H9 (cell line): Measurements from ENCODE around the gene PEG3. TPM values are rescaled to one million over a fixed set of nuclear protein-coding genes. Genes with fewer than 3 reads are reported as not detected.

Experiments used
- DNase-seq: peaks from one replicate; pipeline ENCODE4 v3.0.0-alpha.2; 2017
- H2AFZ ChIP-seq: one replicate; pipeline ENCODE4 v1.6.1; 2013; ENCODE audit warnings: mild to moderate bottlenecking, low read length, control low read depth, moderate library complexity
- H2AK5ac ChIP-seq: 2 replicates; pipeline ENCODE4 v1.6.1; 2013; ENCODE audit warnings: low read length, control low read depth, mixed read lengths; ENCODE audit not compliant: insufficient read length
- H2BK120ac ChIP-seq: one replicate; pipeline ENCODE4 v1.6.1; 2013; ENCODE audit warnings: low read depth, mild to moderate bottlenecking, low read length, control low read depth, inconsistent platforms; ENCODE audit not compliant: poor library complexity, severe bottlenecking
- H2BK12ac ChIP-seq: 2 replicates; pipeline ENCODE4 v1.6.1; 2013; ENCODE audit warnings: low read length, control low read depth, mixed read lengths, low read depth; ENCODE audit not compliant: insufficient read length
- H2BK15ac ChIP-seq: 2 replicates; pipeline ENCODE4 v1.6.1; 2013; ENCODE audit warnings: low read depth, low read length, control low read depth
- H2BK20ac ChIP-seq: one replicate; pipeline ENCODE4 v1.6.1; 2013; ENCODE audit warnings: low read depth, mild to moderate bottlenecking, low read length, control low read depth, inconsistent platforms; ENCODE audit not compliant: poor library complexity, severe bottlenecking
- H2BK5ac ChIP-seq: 2 replicates; pipeline ENCODE4 v1.6.1; 2013; ENCODE audit warnings: low read length, control low read depth, mixed read lengths; ENCODE audit not compliant: insufficient read length
- H3K14ac ChIP-seq: 2 replicates; pipeline ENCODE4 v1.6.1; 2013; ENCODE audit warnings: low read length, control low read depth; ENCODE audit not compliant: insufficient read depth
- H3K18ac ChIP-seq: 2 replicates; pipeline ENCODE4 v1.6.1; 2013; ENCODE audit warnings: low read depth, mild to moderate bottlenecking, mixed read lengths, low read length, control low read depth; ENCODE audit not compliant: insufficient read length
- H3K23ac ChIP-seq: 2 replicates; pipeline ENCODE4 v1.6.1; 2013; ENCODE audit warnings: low read length, control low read depth, mixed read lengths, low read depth; ENCODE audit not compliant: insufficient read length
- H3K23me2 ChIP-seq: 2 replicates; pipeline ENCODE4 v1.6.1; 2013; ENCODE audit warnings: low read depth, mild to moderate bottlenecking, mixed read lengths, low read length, control low read depth; ENCODE audit not compliant: insufficient read length, poor library complexity, severe bottlenecking
- H3K27ac ChIP-seq: 2 replicates; pipeline ENCODE4 v1.5.1; 2013; ENCODE audit warnings: low read length, control low read depth, mixed read lengths, low read depth; ENCODE audit not compliant: insufficient read length
- H3K27me3 ChIP-seq: 2 replicates; pipeline ENCODE4 v1.6.1; 2013; ENCODE audit warnings: low read length, control low read depth, inconsistent platforms; ENCODE audit not compliant: insufficient read depth
- H3K4ac ChIP-seq: 2 replicates; pipeline ENCODE4 v1.6.1; 2013; ENCODE audit warnings: low read depth, mild to moderate bottlenecking, control low read depth, inconsistent platforms, low read length, moderate library complexity
- H3K4me1 ChIP-seq: 2 replicates; pipeline ENCODE4 v1.6.1; 2013; ENCODE audit warnings: low read length, control low read depth, inconsistent platforms; ENCODE audit not compliant: insufficient read depth
- H3K4me2 ChIP-seq: 2 replicates; pipeline ENCODE4 v1.6.1; 2013; ENCODE audit warnings: low read length, control low read depth, mixed read lengths; ENCODE audit not compliant: insufficient read length, insufficient read depth
- H3K56ac ChIP-seq: 2 replicates; pipeline ENCODE4 v1.6.1; 2013; ENCODE audit warnings: low read depth, mild to moderate bottlenecking, mixed read lengths, low read length, control low read depth; ENCODE audit not compliant: insufficient read length
- H3K79me1 ChIP-seq: 2 replicates; pipeline ENCODE4 v1.6.1; 2013; ENCODE audit warnings: low read depth, mild to moderate bottlenecking, moderate library complexity, low read length, control low read depth, inconsistent platforms; ENCODE audit not compliant: insufficient read depth, poor library complexity, severe bottlenecking
- H3K79me2 ChIP-seq: 2 replicates; pipeline ENCODE4 v1.6.1; 2013; ENCODE audit warnings: low read length, control low read depth, inconsistent platforms; ENCODE audit not compliant: insufficient read depth
- H3K9ac ChIP-seq: 2 replicates; pipeline ENCODE4 v1.6.1; 2013; ENCODE audit warnings: low read length, control low read depth, mixed read lengths; ENCODE audit not compliant: insufficient read length; ENCODE audit errors: extremely low read depth
- H3K9me3 ChIP-seq: one replicate; pipeline ENCODE4 v1.6.1; 2013; ENCODE audit warnings: low read depth, low read length, inconsistent platforms; ENCODE audit not compliant: control insufficient read depth
- H3T11ph ChIP-seq: one replicate; pipeline ENCODE4 v1.6.1; 2013; ENCODE audit warnings: mild to moderate bottlenecking, low read length, control low read depth, inconsistent platforms
- H4K20me1 ChIP-seq: one replicate; pipeline ENCODE4 v1.6.1; 2013; ENCODE audit not compliant: control insufficient read depth, insufficient read length, insufficient read depth
- H4K5ac ChIP-seq: 2 replicates; pipeline ENCODE4 v1.6.1; 2013; ENCODE audit warnings: low read depth, mild to moderate bottlenecking, mixed read lengths, low read length, control low read depth; ENCODE audit not compliant: insufficient read length
- H4K8ac ChIP-seq: replicated peaks from 2 replicates; pipeline ENCODE4 v1.6.1; 2013; ENCODE audit warnings: low read length, control low read depth, mixed read lengths, low read depth; ENCODE audit not compliant: insufficient read length
- H4K91ac ChIP-seq: 2 replicates; pipeline ENCODE4 v1.6.1; 2013; ENCODE audit warnings: low read depth, mild to moderate bottlenecking, moderate library complexity, mixed read lengths, low read length, control low read depth; ENCODE audit not compliant: insufficient read length
- H3K27ac Mint-ChIP-seq, 3 experiments: 2 replicates in 2 of 3; 3 replicates in 1 of 3; pipeline ENCODE4 v1.8.0; 2020 to 2021; ENCODE audit warnings: mixed read lengths in 3 of 3, mild to moderate bottlenecking in 1 of 3, moderate library complexity in 1 of 3
- H3K27me3 Mint-ChIP-seq: 2 replicates; pipeline ENCODE4 v1.8.0; 2021; ENCODE audit warnings: low read depth, mild to moderate bottlenecking, moderate library complexity, mixed read lengths
- H3K36me3 Mint-ChIP-seq, 3 experiments: 2 replicates in 2 of 3; 3 replicates in 1 of 3; pipeline ENCODE4 v1.8.0; 2020 to 2021; ENCODE audit warnings: low read depth in 3 of 3, mixed read lengths in 3 of 3; ENCODE audit not compliant: insufficient read depth in 1 of 3
- H3K4me1 Mint-ChIP-seq, 2 experiments: 2 replicates each; pipeline ENCODE4 v1.8.0; 2020; ENCODE audit warnings: mixed read lengths in 2 of 2
- H3K4me3 Mint-ChIP-seq, 2 experiments: 2 replicates in 1 of 2; 3 replicates in 1 of 2; pipeline ENCODE4 v1.8.0; 2020 to 2021; ENCODE audit warnings: mild to moderate bottlenecking in 2 of 2, mixed read lengths in 2 of 2, moderate library complexity in 1 of 2
- H3K9me3 Mint-ChIP-seq, 2 experiments: 2 replicates in 1 of 2; 3 replicates in 1 of 2; pipeline ENCODE4 v1.8.0; 2020; ENCODE audit warnings: mild to moderate bottlenecking in 2 of 2, mixed read lengths in 2 of 2, moderate library complexity in 1 of 2
- CTCF ChIP-seq: fragments of 200-600 bp; sonication (generic); conservative IDR thresholded peaks from 3 replicates; pipeline ENCODE4 v1.8.0; 2021; ENCODE audit warnings: antibody characterized with exemption, mild to moderate bottlenecking
- WGBS: extraction: QIAGEN DNeasy Blood & Tissue Kit; methylation state at CpG from one replicate; pipeline ENCODE4 v1.1.7; 2013; ENCODE audit warnings: missing lambda C conversion rate, low lambda C conversion rate, mixed read lengths; ENCODE audit not compliant: insufficient read length; ENCODE audit errors: extremely low coverage; 5-methylcytosine and 5-hydroxymethylcytosine counted together
- total RNA-seq: library from RNA; stranded (reverse); gene quantifications from 2 replicates; pipeline ENCODE4 v1.2.1, GENCODE V29; 2021

The PEG3 gene
- total RNA-seq, 1 experiment from 2014 or later = not detected

GRCh38 chr19:56831255-56831654, 9.3 kb downstream of the PEG3 start:
- no peak overlapping the region for H3K23ac ChIP-seq
- no peak overlapping the region for H2BK120ac ChIP-seq
- no peaks in the 10 kb centered on the region for H3K79me2 ChIP-seq
- Mint-ChIP-seq H3K4me1 (no peaks in the 10 kb centered on the region), H3K4me3 (no peak overlapping the region), H3K27me3 (peaks cover 4% of the 10 kb centered on the region), H3K27ac (no peak overlapping the region), H3K9me3 (peaks cover 91 to 96% of the 10 kb centered on the region in 2 experiments), H3K36me3 (peaks cover 9 to 43% (median 26%) of the 10 kb centered on the region in 3 experiments; a peak in 6 of 7 replicates)
- TF ChIP-seq CTCF = no peak
- no peak for DNase-seq
- H2AFZ ChIP-seq = no peak overlapping the region
- H3K18ac ChIP-seq = no peak overlapping the region
- no peak overlapping the region for H3K14ac ChIP-seq
- no CpG with 5 or more reads among the region's 2 CpGs for WGBS
- H3K56ac ChIP-seq = no peak overlapping the region
- no peaks in the 10 kb centered on the region for H3K79me1 ChIP-seq
- no peak overlapping the region for H2BK12ac ChIP-seq
- no peak overlapping the region for H3K9ac ChIP-seq
- H2BK20ac ChIP-seq = no peak overlapping the region
- no peaks in the 10 kb centered on the region for H3K4me1 ChIP-seq
- H3K23me2 ChIP-seq = no peaks in the 10 kb centered on the region
- H3K4me2 ChIP-seq = no peak overlapping the region
- no peak overlapping the region for H2BK5ac ChIP-seq
- H4K20me1 ChIP-seq = no peaks in the 10 kb centered on the region
- H2AK5ac ChIP-seq = no peak overlapping the region
- no peak overlapping the region for H4K8ac ChIP-seq
- no peak overlapping the region for H4K5ac ChIP-seq
- H3T11ph ChIP-seq = no peak overlapping the region
- no peak overlapping the region for H4K91ac ChIP-seq
- H3K9me3 ChIP-seq = peaks cover 71% of the 10 kb centered on the region
- H3K4ac ChIP-seq = no peak overlapping the region
- H3K27ac ChIP-seq = no peak overlapping the region
- H3K27me3 ChIP-seq = no peaks in the 10 kb centered on the region
- no peak overlapping the region for H2BK15ac ChIP-seq
